PFSK-1 (cell line): Measurements from ENCODE around the gene ANO6.

Source experiments
- POLR2AphosphoS5 ChIP-seq: IDR thresholded peaks from 2 replicates; pipeline ENCODE4 v1.6.1; 2012; ENCODE audit warnings: low read depth, mild to moderate bottlenecking, control low read depth, low read length, moderate library complexity
- REST ChIP-seq, 2 experiments: IDR thresholded peaks; 2 replicates each; pipeline versions ENCODE4 v1.6.1 to v1.8.0; 2011 to 2012; ENCODE audit warnings: low read depth in 2 of 2, low read length in 2 of 2, control low read depth in 1 of 2, inconsistent platforms in 1 of 2, mild to moderate bottlenecking in 1 of 2, moderate library complexity in 1 of 2; ENCODE audit not compliant: insufficient read depth in 1 of 2
- TAF1 ChIP-seq: IDR thresholded peaks from 2 replicates; pipeline ENCODE4 v1.6.1; 2012; ENCODE audit warnings: low read length, control low read depth, borderline replicate concordance; ENCODE audit not compliant: insufficient read depth

GRCh38 chr12:45416126-45416525, 200.2 kb downstream of the ANO6 start:
- no peak for TF ChIP-seq POLR2AphosphoS5
- no peak for TF ChIP-seq REST (IDR thresholded peaks at IDR 0.05; ENCODE audit: insufficient read depth in 1 of 2, low read depth in 2 of 2, low read length in 2 of 2)
- no peak for TF ChIP-seq TAF1
